Retinal pigment epithelial cell (primary cell): ENCODE results near the gene PER2.
"Not testable (repeated sequence)": the region's sequence is repeated elsewhere in the genome, so short reads cannot be mapped to it uniquely, and the experiment has no call there.

ENCODE experiments used
- DNase-seq: peaks from one replicate; pipeline ENCODE4 v3.0.0-alpha.2; 2010; ENCODE audit warnings: low read depth
- H3K4me3 ChIP-seq: 2 replicates; pipeline ENCODE4 v1.5.1; 2011; ENCODE audit warnings: mild to moderate bottlenecking, low read length, control low read depth, moderate library complexity
- TF ChIP-seq, protein P1 (sequence below): conservative IDR thresholded peaks from 2 replicates; pipeline ENCODE4 v1.5.1; 2011; ENCODE audit warnings: low read depth, low read length, control low read depth, inconsistent platforms

Gene PER2

DNA sequence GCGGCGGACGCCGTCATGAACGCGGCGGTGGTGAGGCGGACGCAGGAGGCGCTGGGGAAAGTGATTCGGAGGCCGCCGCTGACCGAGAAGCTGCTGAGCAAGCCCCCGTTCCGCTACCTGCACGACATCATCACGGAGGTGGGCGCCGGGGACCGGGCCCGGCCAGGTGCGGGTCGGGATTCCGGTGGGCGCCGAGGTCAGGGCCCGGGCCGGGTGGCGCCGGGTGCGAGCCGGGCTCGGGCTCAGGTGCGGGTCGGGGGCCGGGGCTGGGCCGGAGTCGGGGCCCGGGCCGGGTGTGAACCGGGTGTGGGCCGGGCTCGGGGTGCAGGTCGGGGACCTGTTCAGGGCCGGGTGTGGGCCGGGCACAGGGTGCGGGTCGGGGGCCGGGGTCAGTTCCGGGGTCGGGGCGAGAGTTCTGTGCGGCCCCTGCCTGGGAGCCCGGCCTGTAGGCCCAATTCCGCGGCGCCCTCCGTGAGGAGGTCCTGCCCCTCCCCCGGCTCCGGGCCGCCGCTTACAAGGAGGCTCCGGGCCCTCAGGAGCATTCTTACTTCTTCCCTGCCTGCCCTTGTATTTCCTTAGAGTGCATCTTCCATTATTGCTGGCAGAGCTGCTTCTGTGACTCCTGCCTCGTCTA, 32.4 kb upstream of the PER2 start:
- peak overlapping the region; percentile 50 for H3K4me3 ChIP-seq
- TF ChIP-seq, protein P1, sequence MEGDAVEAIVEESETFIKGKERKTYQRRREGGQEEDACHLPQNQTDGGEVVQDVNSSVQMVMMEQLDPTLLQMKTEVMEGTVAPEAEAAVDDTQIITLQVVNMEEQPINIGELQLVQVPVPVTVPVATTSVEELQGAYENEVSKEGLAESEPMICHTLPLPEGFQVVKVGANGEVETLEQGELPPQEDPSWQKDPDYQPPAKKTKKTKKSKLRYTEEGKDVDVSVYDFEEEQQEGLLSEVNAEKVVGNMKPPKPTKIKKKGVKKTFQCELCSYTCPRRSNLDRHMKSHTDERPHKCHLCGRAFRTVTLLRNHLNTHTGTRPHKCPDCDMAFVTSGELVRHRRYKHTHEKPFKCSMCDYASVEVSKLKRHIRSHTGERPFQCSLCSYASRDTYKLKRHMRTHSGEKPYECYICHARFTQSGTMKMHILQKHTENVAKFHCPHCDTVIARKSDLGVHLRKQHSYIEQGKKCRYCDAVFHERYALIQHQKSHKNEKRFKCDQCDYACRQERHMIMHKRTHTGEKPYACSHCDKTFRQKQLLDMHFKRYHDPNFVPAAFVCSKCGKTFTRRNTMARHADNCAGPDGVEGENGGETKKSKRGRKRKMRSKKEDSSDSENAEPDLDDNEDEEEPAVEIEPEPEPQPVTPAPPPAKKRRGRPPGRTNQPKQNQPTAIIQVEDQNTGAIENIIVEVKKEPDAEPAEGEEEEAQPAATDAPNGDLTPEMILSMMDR, result no peak
- DNase-seq, result no peak

DNA sequence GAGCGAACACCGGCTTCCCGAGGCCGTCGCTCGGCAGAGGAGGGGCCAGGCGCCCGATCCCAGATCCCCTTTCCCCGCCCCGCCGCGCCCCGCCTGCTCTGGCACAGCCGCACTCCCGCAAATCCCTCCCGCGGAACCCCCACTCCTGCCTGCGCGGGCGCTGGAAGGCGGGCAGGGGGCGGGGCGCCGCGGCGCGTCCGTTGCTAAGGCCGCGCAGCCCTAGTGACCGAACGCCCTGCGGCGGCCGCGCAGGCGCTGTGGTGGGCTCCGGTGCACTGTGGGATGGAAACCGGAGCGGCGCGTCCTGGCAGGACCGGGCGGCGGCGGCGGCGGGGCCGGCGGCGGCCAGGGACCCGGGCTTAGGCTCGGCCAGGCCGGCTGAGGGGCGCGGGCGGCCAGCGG, 31.8 kb upstream of the PER2 start, which contains the start of gene TRAF3IP1:
Gene TRAF3IP1, plus strand, starts transcription at position 273 of the 402 bp plus-strand sequence. CDS start 145 bp downstream, outside the sequence.
- TF ChIP-seq, protein P1, result no peak
- DNase-seq, result peak; percentile 61
- H3K4me3 ChIP-seq, result peak within 1 kb of the TSS; percentile 60

DNA sequence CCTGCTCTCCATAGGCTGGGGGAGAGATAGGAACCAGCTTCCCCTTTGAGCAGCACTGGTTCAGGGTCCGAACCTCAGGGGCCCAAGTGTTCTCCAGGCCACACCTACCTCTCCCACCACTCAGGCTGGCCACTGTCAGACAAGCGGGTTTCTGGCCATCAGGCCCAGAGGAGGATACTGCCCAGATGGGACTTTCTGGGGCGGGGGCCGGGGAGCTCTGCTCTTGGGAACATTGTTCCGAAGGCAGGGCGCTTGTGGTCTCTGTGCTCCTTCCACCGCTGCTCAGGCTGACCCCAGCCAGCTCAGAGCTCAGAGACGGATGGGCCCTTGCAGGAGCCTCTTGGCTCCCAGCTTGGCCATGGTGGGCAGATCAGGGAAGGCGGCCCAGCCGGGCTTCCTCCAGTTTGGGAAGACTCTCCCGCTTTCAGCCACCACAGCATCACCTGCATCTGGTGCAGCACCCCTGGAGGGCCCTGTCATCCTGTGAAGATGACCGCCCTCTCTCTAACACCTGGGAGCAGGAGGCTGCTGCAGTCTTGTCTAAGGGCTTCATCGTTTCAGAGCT, 26.7 kb upstream of the PER2 start:
- TF ChIP-seq, protein P1, result no peak
- DNase-seq, result no peak
- H3K4me3 ChIP-seq, result no peak overlapping the region

DNA sequence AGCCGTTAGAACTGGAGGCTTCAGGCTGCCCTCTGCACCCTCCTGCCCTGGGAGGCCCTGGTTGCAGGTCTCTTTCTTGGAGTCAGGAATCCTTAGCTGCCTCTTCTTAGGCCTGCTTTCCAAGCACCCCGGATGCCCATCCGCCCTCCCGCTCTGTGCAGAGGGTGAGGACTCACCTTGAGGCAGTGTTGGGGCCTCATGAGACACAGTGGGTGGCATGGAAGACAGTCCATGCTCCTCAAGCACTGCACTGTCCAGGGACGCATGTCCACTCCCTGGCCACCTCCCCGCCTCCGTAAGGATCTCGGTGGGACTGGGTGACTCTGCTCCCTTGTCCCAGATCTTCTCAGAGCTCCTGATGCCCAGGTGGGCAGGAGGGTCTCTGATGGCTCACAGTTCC, 26.2 kb upstream of the PER2 start:
- TF ChIP-seq, protein P1, result no peak
- no peak overlapping the region for H3K4me3 ChIP-seq
- no peak for DNase-seq

DNA sequence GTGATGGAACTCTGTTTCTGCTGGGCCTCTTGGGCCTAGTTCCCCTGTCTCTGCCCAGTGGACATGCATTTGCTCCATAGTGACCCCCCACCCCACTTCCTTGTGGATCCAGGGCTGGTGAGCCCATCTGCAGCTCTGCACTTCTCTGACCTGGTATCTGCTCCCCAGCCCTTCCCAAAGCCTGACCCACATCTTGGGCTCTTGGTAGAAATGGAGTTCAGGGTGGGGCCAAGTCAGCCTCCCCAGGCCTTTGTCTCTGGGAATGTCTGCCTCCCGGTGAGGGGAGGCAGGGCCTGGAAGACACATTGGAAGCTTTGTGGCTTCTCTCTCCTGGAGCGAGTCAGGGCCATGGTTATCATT, 25.6 kb upstream of the PER2 start:
- DNase-seq, result no peak
- no peak overlapping the region for H3K4me3 ChIP-seq
- TF ChIP-seq, protein P1, result no peak

DNA sequence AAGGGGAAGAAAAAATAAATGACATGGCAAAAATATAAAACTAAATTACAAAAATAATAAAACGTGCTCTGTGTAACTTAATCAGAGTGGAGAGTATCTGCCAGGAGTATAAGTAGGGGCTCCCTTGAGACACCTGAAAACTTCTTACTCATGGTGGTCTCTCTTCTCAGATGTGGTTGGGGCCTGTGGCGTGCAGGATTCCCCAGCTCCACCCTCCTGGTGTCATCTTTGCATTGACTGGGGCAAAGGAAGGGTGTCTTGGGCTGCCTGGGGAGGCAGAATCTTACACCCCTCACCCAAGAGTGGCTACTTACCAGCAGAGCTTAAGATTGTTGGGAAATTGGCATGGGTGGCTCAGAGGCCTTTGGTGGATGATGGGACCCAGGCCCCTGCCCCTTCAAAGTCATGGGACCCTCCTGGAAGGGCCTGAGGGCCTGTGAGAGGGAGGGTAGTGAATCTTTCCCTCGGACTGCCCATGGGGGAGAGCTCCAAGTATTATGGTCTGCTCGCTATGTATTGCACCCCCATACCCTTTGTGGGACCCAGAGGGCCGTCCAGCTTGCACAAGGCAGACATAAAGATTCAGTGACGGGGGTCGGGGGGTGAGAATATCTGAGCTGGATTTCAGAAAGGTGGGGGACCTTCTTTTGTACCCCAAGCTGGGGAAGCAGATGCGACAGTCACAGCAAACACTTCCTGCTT, 25.0 kb upstream of the PER2 start:
- no peak for DNase-seq
- H3K4me3 ChIP-seq, result no peak overlapping the region
- TF ChIP-seq, protein P1, result no peak

DNA sequence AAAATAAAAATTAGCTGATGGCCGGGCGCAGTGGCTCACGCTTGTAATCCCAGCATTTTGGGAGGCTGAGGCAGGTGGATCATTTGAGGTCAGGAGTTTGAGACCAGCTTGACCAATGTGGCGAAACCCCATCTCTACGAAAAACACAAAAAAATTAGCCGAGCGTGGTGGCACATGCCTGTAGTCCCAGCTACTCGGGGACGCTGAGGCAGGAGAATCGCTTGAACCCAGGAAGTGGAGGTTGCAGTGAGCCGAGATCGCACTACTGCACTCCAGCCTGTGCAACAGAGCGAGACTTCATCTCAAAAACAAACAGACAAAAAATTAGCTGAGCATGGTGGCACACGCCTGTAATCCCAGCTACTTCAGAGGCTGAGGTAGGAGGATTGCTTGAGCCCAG, 22.3 kb upstream of the PER2 start:
- not testable (repeated sequence) for DNase-seq

More for the DNA sequence above, 22.3 kb upstream of the PER2 start:
- not testable (repeated sequence) for H3K4me3 ChIP-seq
